ENCODE measurements around the gene PRR30.

PRR30 gene

GRCh38 chr2:27170581-27171337, 31.5 kb upstream of the PRR30 start:
- in situ Hi-C loops (cut with HindIII; ENCODE audit: low pct_unique_long_range_greater_than_20kb, low sequenced_read_pairs): no loop called here
- no peak for DNase-seq (ENCODE audit: low read depth in 1 of 2, low spot score in 1 of 2)
- no peak for TF ChIP-seq JUND (IDR thresholded peaks at IDR 0.05; ENCODE audit: low read depth)

- in situ Hi-C loops (cut with HindIII; ENCODE audit: low pct_unique_long_range_greater_than_20kb, low sequenced_read_pairs): no loop called here
Measured at GRCh38 chr2:27164960-27165763, 26.0 kb upstream of the PRR30 start.

GRCh38 chr2:27162151-27163121, 23.2 kb upstream of the PRR30 start:
- in situ Hi-C loops (cut with HindIII; ENCODE audit: low pct_unique_long_range_greater_than_20kb, low sequenced_read_pairs): no loop called here
- TF ChIP-seq JUND (IDR thresholded peaks at IDR 0.05; ENCODE audit: low read depth): no peak

More at GRCh38 chr2:27164960-27165763, 26.0 kb upstream of the PRR30 start:
- no peak for DNase-seq (ENCODE audit: low read depth in 1 of 2, low spot score in 1 of 2)
- no peak for TF ChIP-seq JUND (IDR thresholded peaks at IDR 0.05; ENCODE audit: low read depth)

GRCh38 chr2:27160191-27160590, 21.0 kb upstream of the PRR30 start:
- in situ Hi-C loops (cut with HindIII; ENCODE audit: low pct_unique_long_range_greater_than_20kb, low sequenced_read_pairs): no loop called here
- DNase-seq (ENCODE audit: low read depth in 1 of 2, low spot score in 1 of 2): no peak
- TF ChIP-seq JUND (IDR thresholded peaks at IDR 0.05; ENCODE audit: low read depth): no peak

More at GRCh38 chr2:27162151-27163121, 23.2 kb upstream of the PRR30 start:
- DNase-seq (ENCODE audit: low read depth in 1 of 2, low spot score in 1 of 2): peak in 1 of 2 experiments; percentile 12

- in situ Hi-C loops (cut with HindIII; ENCODE audit: low pct_unique_long_range_greater_than_20kb, low sequenced_read_pairs): no loop called here
- TF ChIP-seq JUND (IDR thresholded peaks at IDR 0.05; ENCODE audit: low read depth): no peak
- no peak for DNase-seq (ENCODE audit: low read depth in 1 of 2, low spot score in 1 of 2)
Measured at GRCh38 chr2:27159271-27159670, 20.1 kb upstream of the PRR30 start.

- no peak for TF ChIP-seq JUND (IDR thresholded peaks at IDR 0.05; ENCODE audit: low read depth)
- in situ Hi-C loops (cut with HindIII; ENCODE audit: low pct_unique_long_range_greater_than_20kb, low sequenced_read_pairs): no loop called here
- DNase-seq (ENCODE audit: low read depth in 1 of 2, low spot score in 1 of 2): no peak
Measured at GRCh38 chr2:27158468-27158867, 19.3 kb upstream of the PRR30 start.

- DNase-seq (ENCODE audit: low read depth in 1 of 2, low spot score in 1 of 2): no peak
- no peak for TF ChIP-seq JUND (IDR thresholded peaks at IDR 0.05; ENCODE audit: low read depth)
- in situ Hi-C loops (cut with HindIII; ENCODE audit: low pct_unique_long_range_greater_than_20kb, low sequenced_read_pairs): no loop called here
Measured at GRCh38 chr2:27155069-27155520, 15.9 kb upstream of the PRR30 start.

GRCh38 chr2:27154488-27154887, 15.3 kb upstream of the PRR30 start:
- TF ChIP-seq JUND (IDR thresholded peaks at IDR 0.05; ENCODE audit: low read depth): no peak
- DNase-seq (ENCODE audit: low read depth in 1 of 2, low spot score in 1 of 2): no peak
- in situ Hi-C loops (cut with HindIII; ENCODE audit: low pct_unique_long_range_greater_than_20kb, low sequenced_read_pairs): no loop called here

GRCh38 chr2:27152796-27153464, 13.7 kb upstream of the PRR30 start:
- DNase-seq (ENCODE audit: low read depth in 1 of 2, low spot score in 1 of 2): peak in 1 of 2 experiments; percentile 38
- TF ChIP-seq JUND (IDR thresholded peaks at IDR 0.05; ENCODE audit: low read depth): no peak
- in situ Hi-C loops (cut with HindIII; ENCODE audit: low pct_unique_long_range_greater_than_20kb, low sequenced_read_pairs): no loop called here

GRCh38 chr2:27152102-27152795, 13.0 kb upstream of the PRR30 start:
- in situ Hi-C loops (cut with HindIII; ENCODE audit: low pct_unique_long_range_greater_than_20kb, low sequenced_read_pairs): no loop called here
- DNase-seq (ENCODE audit: low read depth in 1 of 2, low spot score in 1 of 2): peak; percentile 38
- no peak for TF ChIP-seq JUND (IDR thresholded peaks at IDR 0.05; ENCODE audit: low read depth)

- DNase-seq (ENCODE audit: low read depth in 1 of 2, low spot score in 1 of 2): no peak
- no peak for TF ChIP-seq JUND (IDR thresholded peaks at IDR 0.05; ENCODE audit: low read depth)
- in situ Hi-C loops (cut with HindIII; ENCODE audit: low pct_unique_long_range_greater_than_20kb, low sequenced_read_pairs): no loop called here
Measured at GRCh38 chr2:27150639-27151230, 11.5 kb upstream of the PRR30 start.

Data from T47D (cell line).